Mucosa of descending colon (tissue), 3 donors: ENCODE results near the gene NR2C2. TPM values are rescaled to one million over a fixed set of nuclear protein-coding genes. Genes with fewer than 3 reads are reported as not detected.

Experiments used
- ATAC-seq: fragments of 200-7000 bp; cut with Tn5 transposase; one replicate; pipeline ENCODE4 v1.9.1; 2020; ENCODE audit warnings: mild to moderate bottlenecking, moderate library complexity
- DNase-seq, 3 donors: peaks; one replicate each; pipeline ENCODE4 v3.0.0-alpha.2; 2020
- H3K36me3 ChIP-seq: fragments of 200-600 bp; one replicate; pipeline ENCODE4 v1.8.0; 2021; ENCODE audit warnings: low read depth, mild to moderate bottlenecking
- H3K4me1 ChIP-seq: fragments of 200-600 bp; one replicate; pipeline ENCODE4 v1.8.0; 2021; ENCODE audit warnings: low read depth, mild to moderate bottlenecking
- H3K4me3 ChIP-seq: fragments of 200-600 bp; one replicate; pipeline ENCODE4 v1.8.0; 2021; ENCODE audit warnings: mild to moderate bottlenecking
- H3K9me3 ChIP-seq: fragments of 200-600 bp; one replicate; pipeline ENCODE4 v1.8.0; 2021; ENCODE audit warnings: mild to moderate bottlenecking
- CTCF ChIP-seq: fragments of 200-600 bp; IDR thresholded peaks from one replicate; pipeline ENCODE4 v1.8.0; 2022; ENCODE audit warnings: antibody characterized with exemption, mild to moderate bottlenecking
- intact Hi-C, 2 donors: fragments of 100-400 bp; cut with DNase I in 1 of 2; cut with micrococcal nuclease in 1 of 2; formaldehyde crosslinking; loops; one replicate each; pipeline versions ENCODE4 v1.11.0 to v1.11.1; 2022; cut with DNase I, micrococcal nuclease
- total RNA-seq, 3 donors: library from RNA; stranded (reverse); fragmentation: NEBNext Ultra II Directional in 2 of 3; extraction: Animal tissue kit (Norgen Biotek cat#: 25700) in 2 of 3; gene quantifications; one replicate each; pipeline versions ENCODE4 v1.2.1 to v1.2.4, GENCODE V29; 2021 to 2023
- donor health status: DM: no; HTN: no; CAD: no; lungs with moderate emphysema.
- donor health status: DM: no; HTN: no; CAD: no.
- donor health status: DM: no; HTN: yes; CAD: no.

NR2C2 gene
- total RNA-seq, 3 donors from 2014 or later: 37.6 to 56.6 (median 53.9) TPM

GRCh38 chr3:15045667-15046066 is 98.3 kb downstream of the NR2C2 start:
- Histone ChIP-seq H3K9me3 (no peaks in the 10 kb centered on the region), H3K4me1 (no peaks in the 10 kb centered on the region), H3K36me3 (peaks cover 4% of the 10 kb centered on the region), H3K4me3 (no peak overlapping the region)
- no peak for DNase-seq
- no peak for TF ChIP-seq CTCF
- ATAC-seq: no peak
- intact Hi-C loops: no loop called here

- H3K9me3 ChIP-seq: no peaks in the 10 kb centered on the region
- intact Hi-C loops: no loop called here
- ATAC-seq (no peak), DNase-seq (no peak)
- no peaks in the 10 kb centered on the region for H3K36me3 ChIP-seq
- no peak for TF ChIP-seq CTCF
- no peak overlapping the region for H3K4me3 ChIP-seq
- H3K4me1 ChIP-seq: no peaks in the 10 kb centered on the region
Observed at GRCh38 chr3:15049584-15049983, 102.2 kb downstream of the NR2C2 start.

GRCh38 chr3:15050405-15051092 is 103.2 kb downstream of the NR2C2 start:
- no peak for DNase-seq
- TF ChIP-seq CTCF: no peak
- intact Hi-C loops: no loop called here
- Histone ChIP-seq H3K4me3 (no peak overlapping the region), H3K36me3 (no peaks in the 10 kb centered on the region), H3K9me3 (no peaks in the 10 kb centered on the region), H3K4me1 (no peaks in the 10 kb centered on the region)
- peak; percentile 55 for ATAC-seq

GRCh38 chr3:15051531-15051930 is 104.1 kb downstream of the NR2C2 start:
- TF ChIP-seq CTCF: no peak
- Histone ChIP-seq H3K4me1 (no peaks in the 10 kb centered on the region), H3K36me3 (no peaks in the 10 kb centered on the region), H3K4me3 (no peak overlapping the region), H3K9me3 (no peaks in the 10 kb centered on the region)
- DNase-seq: peak in 2 of 3 donors; percentile 44 to 61
- intact Hi-C loops: no loop called here
- ATAC-seq: peak; percentile 89

- DNase-seq (no peak), ATAC-seq (peak; percentile 6)
- intact Hi-C loops: no loop called here
- H3K4me3 ChIP-seq: no peak overlapping the region
- H3K4me1 ChIP-seq: no peaks in the 10 kb centered on the region
- no peaks in the 10 kb centered on the region for H3K9me3 ChIP-seq
- no peaks in the 10 kb centered on the region for H3K36me3 ChIP-seq
- no peak for TF ChIP-seq CTCF
Observed at GRCh38 chr3:15052335-15053242, 105.2 kb downstream of the NR2C2 start.
